HG02970 (cell line): ENCODE data around the gene IFNA7.
"Not testable (repeated sequence)": the region's sequence is repeated elsewhere in the genome, so short reads cannot be mapped to it uniquely, and the experiment has no call there.

Experiments used
- ATAC-seq: cut with Tn5 transposase; IDR thresholded peaks from one replicate; pipeline ENCODE4 v1.9.1; 2021; ENCODE audit warnings: mild to moderate bottlenecking, moderate library complexity, moderate number of reproducible peaks; ENCODE audit not compliant: unreplicated experiment, low FRiP score

Gene IFNA7

DNA sequence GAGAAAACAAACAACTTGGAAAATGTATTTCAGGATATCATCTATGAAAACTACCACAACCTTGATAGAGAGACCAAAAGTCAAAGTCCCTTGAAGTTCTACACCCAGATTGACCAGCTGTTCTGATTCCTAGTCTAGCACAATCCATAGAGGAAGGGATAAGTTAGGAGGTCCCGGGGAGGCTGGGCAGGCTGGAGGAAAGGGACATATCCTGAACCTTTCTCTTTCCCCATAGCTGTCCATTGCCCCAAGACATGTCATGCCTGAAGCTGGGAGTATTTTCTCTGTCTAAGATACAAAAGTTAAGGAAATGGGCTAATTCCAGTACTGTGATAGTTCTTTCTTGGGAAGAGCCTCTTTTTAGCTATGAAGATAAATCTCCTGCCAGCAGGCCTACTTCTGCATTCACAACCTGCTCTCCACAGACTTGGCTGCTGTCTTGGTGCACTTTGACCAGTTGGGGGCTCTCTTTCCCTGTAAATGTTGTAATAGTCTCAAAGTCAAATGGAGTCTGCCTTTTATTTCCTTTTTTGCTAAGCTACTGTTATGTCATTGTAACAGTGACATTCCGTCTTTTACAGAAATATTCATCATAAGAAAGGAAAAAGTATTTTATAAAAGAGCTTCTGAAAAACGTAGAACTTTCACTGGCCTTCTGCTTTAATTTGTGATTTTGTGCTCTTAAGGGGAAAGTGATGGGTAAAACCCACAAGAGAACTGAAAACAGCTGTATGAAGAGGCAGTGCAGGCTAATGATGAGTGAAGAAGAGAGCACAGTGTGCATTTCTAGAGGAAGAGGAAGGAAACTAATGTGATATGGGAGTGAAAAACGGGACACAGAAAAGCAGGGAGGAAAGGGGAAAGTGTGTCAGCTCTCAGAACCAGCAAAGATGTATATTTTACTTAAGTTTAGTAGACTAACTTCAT lies 18.9 kb downstream of the IFNA7 start:
- ATAC-seq: peak; percentile 80

DNA sequence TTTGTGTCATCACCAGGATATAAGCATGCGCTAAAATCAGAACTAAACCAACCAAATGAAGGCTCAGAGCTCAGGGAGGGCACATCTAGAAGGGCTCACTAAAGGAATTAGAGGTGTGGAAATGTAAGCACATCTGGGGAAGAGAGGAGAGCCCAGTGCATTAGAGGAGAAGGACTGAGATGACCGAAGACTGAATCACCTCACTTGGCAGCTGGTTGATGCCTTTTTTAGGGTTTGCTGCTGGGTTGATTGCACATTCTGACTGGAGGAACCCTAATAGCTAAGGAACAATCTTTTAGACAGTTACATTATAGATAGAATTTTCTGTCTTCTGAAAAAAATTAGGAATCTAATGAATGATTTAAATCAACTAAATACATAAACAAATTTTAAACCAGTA lies 27.3 kb downstream of the IFNA7 start:
- no peak for ATAC-seq

DNA sequence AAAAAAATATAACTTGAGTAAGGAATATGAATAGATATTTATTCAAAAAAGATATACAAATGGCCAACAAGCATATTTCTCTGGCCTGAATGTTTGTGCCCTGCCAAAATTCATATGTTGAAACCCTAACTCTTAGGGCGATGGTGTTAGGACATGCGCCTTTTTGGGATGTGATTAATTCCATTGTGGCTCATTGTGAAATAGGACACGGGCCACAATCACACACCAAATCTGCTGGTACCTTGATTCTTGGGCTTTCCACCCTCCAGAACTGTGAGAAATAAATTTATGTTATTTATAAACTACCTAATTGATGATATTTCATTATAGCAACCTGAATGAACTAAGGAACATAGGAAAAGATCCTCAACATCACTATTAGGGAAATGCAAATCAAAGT lies 29.8 kb downstream of the IFNA7 start:
- no peak for ATAC-seq

DNA sequence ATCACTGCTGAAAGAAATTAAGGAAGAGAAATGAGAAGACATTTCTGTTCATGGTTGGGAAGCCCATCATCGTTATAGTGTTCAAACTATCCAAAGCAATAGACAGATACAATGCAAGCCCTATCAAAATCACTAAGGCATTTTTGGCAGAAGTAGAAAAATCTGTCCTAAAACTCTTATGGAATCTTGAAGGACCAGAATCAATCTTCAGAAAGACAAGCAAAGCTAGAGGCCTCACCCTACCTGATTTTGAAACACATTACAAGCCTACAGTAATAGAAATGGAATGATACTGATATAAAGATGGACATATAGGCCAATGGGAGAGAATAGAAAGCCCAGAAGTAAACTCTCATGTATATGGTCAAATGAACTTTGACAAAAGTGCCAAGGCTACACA lies 30.7 kb downstream of the IFNA7 start:
- no peak for ATAC-seq

DNA sequence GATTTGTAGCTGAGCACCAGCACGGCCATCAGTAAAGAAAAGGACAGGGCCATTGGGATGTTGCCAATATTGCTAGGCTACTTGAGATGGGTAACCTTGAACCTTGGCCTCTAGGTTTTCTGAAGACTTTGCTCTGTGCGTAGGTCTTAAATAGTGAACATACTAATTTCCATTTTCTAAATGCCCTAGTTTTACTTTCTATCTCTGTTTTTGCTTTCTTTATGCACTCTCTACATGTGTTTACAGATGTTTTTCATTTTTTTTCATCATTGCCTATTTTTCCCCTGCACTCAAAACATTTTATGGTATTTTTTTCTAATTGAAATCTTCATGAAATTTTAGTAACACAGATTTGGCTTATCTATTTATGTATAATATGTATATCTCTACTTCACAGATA lies 35.4 kb downstream of the IFNA7 start, which contains the start of gene IFNA21:
IFNA21 (minus strand) TSS at position 101 of the 400 bp plus-strand sequence; CDS start at position 53, 48 bp downstream.
- ATAC-seq: not testable (repeated sequence)

DNA sequence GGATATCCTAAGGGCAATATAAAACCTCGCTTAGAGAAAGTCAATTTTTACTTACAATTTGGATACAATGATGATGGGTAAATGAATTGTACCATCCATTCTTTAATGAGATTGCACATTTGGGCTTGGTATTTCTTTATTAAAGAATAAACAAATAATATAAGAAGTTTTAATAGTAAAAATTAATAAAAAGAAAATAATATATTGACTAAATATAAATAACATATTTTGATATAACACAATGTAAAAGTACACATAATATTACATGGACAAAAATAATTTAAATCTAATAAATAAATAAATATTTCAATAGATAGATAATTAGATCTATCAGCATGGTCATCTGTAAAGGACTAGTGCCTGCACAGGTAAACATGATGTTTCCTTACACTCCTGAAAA lies 36.5 kb downstream of the IFNA7 start:
- ATAC-seq: no peak

DNA sequence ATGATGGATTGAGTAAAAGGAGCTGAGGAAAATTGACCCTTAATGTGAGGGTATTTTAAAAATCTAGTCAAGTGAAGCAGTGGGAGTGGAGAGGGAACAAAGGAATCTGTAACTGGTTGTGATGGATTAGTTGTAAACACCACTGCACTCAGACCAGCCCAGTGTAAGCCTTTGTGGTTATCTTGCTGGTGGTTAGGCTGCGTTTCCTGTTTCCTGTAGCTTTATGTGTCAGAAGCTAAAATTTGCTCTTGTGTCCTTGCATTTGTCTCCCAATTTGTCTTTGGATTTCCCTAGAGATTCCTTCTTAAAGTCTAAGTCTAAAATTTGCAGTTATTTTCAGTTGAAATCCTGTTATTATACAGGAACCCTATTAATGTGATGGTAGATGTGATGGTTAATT lies 41.8 kb downstream of the IFNA7 start:
- ATAC-seq: no peak

DNA sequence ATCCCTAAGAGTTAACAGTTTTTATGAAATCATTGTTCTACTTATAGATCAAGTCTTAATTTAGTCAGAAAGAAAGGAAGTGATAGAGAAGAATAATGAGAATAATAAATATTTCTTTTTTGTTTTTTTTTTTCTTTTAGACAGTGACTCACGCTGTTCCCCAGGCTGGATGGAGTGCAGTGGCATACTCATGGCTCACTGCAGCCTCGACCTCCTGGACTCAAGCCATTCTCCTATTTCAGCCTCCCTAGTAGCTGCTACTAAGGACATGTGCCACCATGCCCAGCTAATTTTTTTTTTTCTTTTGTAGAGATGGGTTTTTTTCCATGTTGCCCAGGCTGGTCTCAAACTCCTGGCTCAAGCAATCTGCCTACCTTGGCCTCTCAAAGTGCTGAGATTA lies 46.5 kb downstream of the IFNA7 start:
- no peak for ATAC-seq

DNA sequence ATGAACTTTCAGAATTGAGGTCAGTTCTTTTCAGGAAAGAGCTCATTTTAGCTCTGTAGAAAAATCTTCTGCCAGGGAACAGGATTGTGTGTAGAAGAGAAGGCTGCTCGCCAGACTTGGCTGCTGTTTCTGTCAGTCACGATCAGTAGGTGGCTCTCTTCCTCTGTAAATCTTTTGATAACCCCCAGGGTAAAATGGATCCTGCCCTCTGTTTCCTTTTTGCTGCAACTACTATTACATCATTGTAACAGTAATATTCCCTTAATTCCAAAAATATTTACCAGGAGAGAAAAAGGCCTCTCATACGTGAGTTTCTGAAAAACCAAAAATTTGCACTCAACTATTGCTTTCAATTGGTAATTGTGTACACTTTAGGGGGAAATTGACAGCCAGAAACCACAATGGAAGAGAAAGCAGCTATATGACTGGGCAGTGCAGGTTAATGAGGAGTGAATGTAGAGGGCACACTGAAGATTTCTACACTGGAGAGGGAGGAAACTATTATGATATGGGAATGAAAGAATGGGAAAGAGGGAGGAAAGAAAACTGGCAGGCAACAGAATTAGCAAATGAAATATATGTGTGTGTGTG lies 47.9 kb downstream of the IFNA7 start:
- no peak for ATAC-seq

DNA sequence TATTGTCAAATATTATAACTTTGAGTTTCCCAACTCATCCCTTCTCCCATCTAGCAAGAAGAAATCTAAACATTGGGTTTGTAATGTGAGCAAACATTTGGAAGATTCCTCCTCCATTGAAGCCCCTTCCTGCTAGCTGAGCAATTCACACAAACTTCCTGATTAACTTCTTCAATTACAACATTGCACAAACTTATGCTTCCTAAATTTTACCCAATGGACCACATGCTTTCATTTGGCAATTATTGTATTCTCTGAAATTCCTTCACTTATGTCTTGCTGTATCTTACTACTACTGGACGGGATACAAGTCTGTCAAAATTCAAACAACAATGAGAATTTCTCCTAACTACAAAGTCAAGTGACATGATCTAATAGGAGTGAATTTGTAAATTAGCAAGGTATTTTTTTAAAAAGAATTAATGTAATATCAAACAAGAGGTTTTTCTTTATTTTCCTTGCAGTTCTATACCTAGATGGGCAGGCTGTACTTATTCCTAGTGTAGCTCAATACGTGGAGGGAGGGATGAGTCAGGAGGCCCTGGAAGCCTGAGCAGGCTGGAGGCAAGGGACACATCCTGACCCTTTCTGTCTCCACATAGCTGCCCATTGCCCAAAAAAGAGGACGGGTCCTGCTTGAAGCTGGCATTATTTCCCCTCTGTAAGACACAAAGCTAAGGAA lies 48.5 kb downstream of the IFNA7 start:
- ATAC-seq: no peak
